Measurements from ENCODE around the gene UTP3. TPM values are rescaled to one million over a fixed set of nuclear protein-coding genes. Genes with fewer than 3 reads are reported as not detected.
A peak's percentile ranks its signal among the peaks of the same experiment; 100 is the strongest.
"Not testable (repeated sequence)": the region's sequence is repeated elsewhere in the genome, so short reads cannot be mapped to it uniquely, and the experiment has no call there.

The UTP3 gene
- polyA plus RNA-seq (2013, experiment 1 of 2) = 29.3 TPM
- polyA plus RNA-seq (2013, experiment 2 of 2) = 29.9 TPM

DNA sequence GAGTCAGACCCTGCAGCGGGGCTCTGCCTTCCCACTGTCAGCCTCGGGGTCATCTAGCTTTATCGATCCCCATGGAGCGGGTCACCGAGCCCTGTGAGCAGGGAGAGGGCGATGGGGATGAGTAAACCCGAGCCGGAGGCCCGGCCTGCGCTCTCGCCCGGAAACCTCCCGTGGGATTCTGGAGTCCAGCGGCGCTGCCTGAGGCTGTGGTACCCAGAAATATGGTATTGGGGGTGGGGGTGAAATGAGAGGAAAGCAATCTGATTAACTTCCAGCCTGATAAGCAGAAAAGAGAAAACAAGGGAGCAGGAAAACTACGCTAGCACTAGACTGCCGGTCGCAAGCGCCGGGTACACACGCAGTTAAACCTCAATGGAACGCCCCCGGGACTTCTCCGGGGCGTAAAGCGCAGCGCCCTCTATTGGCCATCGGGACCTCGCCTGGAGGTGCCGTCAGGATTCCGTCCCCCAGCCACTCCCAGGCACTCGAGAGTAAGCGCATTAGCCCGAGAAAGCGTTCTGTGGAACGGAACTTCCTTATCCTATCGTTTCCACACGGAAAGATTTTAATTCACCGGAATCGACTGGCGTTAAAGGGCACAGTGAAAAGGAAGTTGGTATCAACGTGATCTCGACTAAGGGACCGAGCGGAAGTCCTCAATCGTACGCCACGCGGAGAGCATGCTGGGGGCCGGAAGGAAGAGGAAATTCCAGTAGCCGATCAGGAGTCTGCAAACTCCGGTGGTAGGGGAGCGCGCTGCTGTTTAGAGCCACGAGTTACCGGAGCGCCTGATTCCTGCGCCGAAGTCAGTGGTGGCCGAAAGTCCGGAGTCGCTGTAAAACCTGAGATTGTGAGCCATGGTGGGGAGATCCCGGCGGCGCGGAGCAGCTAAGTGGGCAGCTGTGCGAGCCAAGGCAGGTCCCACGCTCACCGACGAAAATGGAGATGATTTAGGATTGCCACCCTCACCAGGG, at the start of gene UTP3:
Gene UTP3 (plus strand): TSS at position 712 of the 974 bp plus-strand sequence. CDS start 146 bp downstream, at position 858.
- H3K14ac ChIP-seq (ENCODE audit: low read length) = peak within 1 kb of the TSS; percentile 25
- H3K36me3 ChIP-seq (replicated peaks in 1 of 2; ENCODE audit: control insufficient read depth in 2 of 2, insufficient read depth in 2 of 2, low read length in 2 of 2) = peaks cover 4 to 37% of the 10 kb centered on the region in 2 donors
- peaks cover 0 to 2% of the 10 kb centered on the region in 2 donors for H3K9me3 ChIP-seq (replicated peaks in 1 of 2; ENCODE audit: control insufficient read depth in 2 of 2, insufficient read depth in 1 of 2, low read depth in 1 of 2, low read length in 2 of 2)
- peak within 1 kb of the TSS; percentile 30 for H2BK5ac ChIP-seq (ENCODE audit: low read length)
- H3K27ac ChIP-seq (replicated peaks; ENCODE audit: low read length) = peak within 1 kb of the TSS; percentile 86
- H2BK15ac ChIP-seq (ENCODE audit: low read length) = peak within 1 kb of the TSS; percentile 85
- peak within 1 kb of the TSS; percentile 7 for H2BK12ac ChIP-seq (ENCODE audit: low read length)
- H3K9ac ChIP-seq (ENCODE audit: low read depth, low read length, poor library complexity) = peak within 1 kb of the TSS; percentile 98
- peak within 1 kb of the TSS; percentile 75 for H3K4me2 ChIP-seq (ENCODE audit: insufficient read depth, low read length, poor library complexity, severe bottlenecking)
- peak; percentile 96 for DNase-seq (ENCODE audit: low spot score)
- no peak within 1 kb of the TSS for H2BK120ac ChIP-seq (ENCODE audit: low read depth, low read length)
- peaks cover 4% of the 10 kb centered on the region for H3K79me1 ChIP-seq (ENCODE audit: low read depth, low read length)
- peak within 1 kb of the TSS; percentile 98 for H3K18ac ChIP-seq (ENCODE audit: low read length)
- H2AK5ac ChIP-seq (ENCODE audit: low read depth, low read length) = peak within 1 kb of the TSS; percentile 64
- H3K4me1 ChIP-seq (ENCODE audit: control insufficient read depth in 2 of 2, insufficient read depth in 1 of 2, low read depth in 1 of 2, low read length in 2 of 2) = peaks cover 3 to 12% of the 10 kb centered on the region in 2 donors
- no peaks in the 10 kb centered on the region for H3K27me3 ChIP-seq (ENCODE audit: control insufficient read depth in 3 of 3, insufficient read depth in 3 of 3, low read depth in 1 of 3, low read length in 3 of 3)
- H3K4ac ChIP-seq (ENCODE audit: low read length) = no peak within 1 kb of the TSS
- peak within 1 kb of the TSS; percentile 94 for H2AFZ ChIP-seq (ENCODE audit: low read length)
- H3K4me3 ChIP-seq (ENCODE audit: low read length in 2 of 2) = peak within 1 kb of the TSS; percentile 89 to 97
- peak within 1 kb of the TSS; percentile 87 for H3K23ac ChIP-seq (ENCODE audit: low read depth, low read length, poor library complexity)
- H4K8ac ChIP-seq (ENCODE audit: low read depth, low read length) = peak within 1 kb of the TSS; percentile 98
- WGBS, 2 donors (ENCODE audit: extremely low coverage in 2 of 2, insufficient read length in 2 of 2, insufficient replicate concordance in 1 of 2) = no CpG with 5 or more reads among the region's 70 CpGs
- peak within 1 kb of the TSS; percentile 61 for H4K91ac ChIP-seq (ENCODE audit: low read depth, low read length, poor library complexity)

GRCh38 chr4:70640192-70640591, 48.1 kb upstream of the UTP3 start:
- DNase-seq (ENCODE audit: low spot score) = no peak
- Histone ChIP-seq H3K9ac (ENCODE audit: low read depth, low read length, poor library complexity) (no peak overlapping the region), H2BK15ac (ENCODE audit: low read length) (no peak overlapping the region), H3K4me2 (ENCODE audit: insufficient read depth, low read length, poor library complexity, severe bottlenecking) (no peak overlapping the region), H2BK12ac (ENCODE audit: low read length) (no peak overlapping the region), H3K27me3 (ENCODE audit: control insufficient read depth in 3 of 3, insufficient read depth in 3 of 3, low read depth in 1 of 3, low read length in 3 of 3) (no peaks in the 10 kb centered on the region), H4K91ac (ENCODE audit: low read depth, low read length, poor library complexity) (no peak overlapping the region), H2BK5ac (ENCODE audit: low read length) (no peak overlapping the region), H3K79me1 (ENCODE audit: low read depth, low read length) (no peaks in the 10 kb centered on the region), H4K8ac (ENCODE audit: low read depth, low read length) (no peak overlapping the region), H3K4ac (ENCODE audit: low read length) (no peak overlapping the region), H3K4me1 (ENCODE audit: control insufficient read depth in 2 of 2, insufficient read depth in 1 of 2, low read depth in 1 of 2, low read length in 2 of 2) (no peaks in the 10 kb centered on the region), H3K27ac (replicated peaks; ENCODE audit: low read length) (no peak overlapping the region), H3K4me3 (ENCODE audit: low read length in 2 of 2) (no peak overlapping the region), H2AK5ac (ENCODE audit: low read depth, low read length) (no peak overlapping the region), H3K14ac (ENCODE audit: low read length) (no peak overlapping the region), H2BK120ac (ENCODE audit: low read depth, low read length) (no peak overlapping the region), H3K23ac (ENCODE audit: low read depth, low read length, poor library complexity) (no peak overlapping the region), H2AFZ (ENCODE audit: low read length) (no peak overlapping the region), H3K9me3 (replicated peaks in 1 of 2; ENCODE audit: control insufficient read depth in 2 of 2, insufficient read depth in 1 of 2, low read depth in 1 of 2, low read length in 2 of 2) (no peaks in the 10 kb centered on the region), H3K18ac (ENCODE audit: low read length) (no peak overlapping the region), H3K36me3 (replicated peaks in 1 of 2; ENCODE audit: control insufficient read depth in 2 of 2, insufficient read depth in 2 of 2, low read length in 2 of 2) (no peaks in the 10 kb centered on the region)
- whole genome bisulfite sequencing, 2 donors (ENCODE audit: extremely low coverage in 2 of 2, insufficient read length in 2 of 2, insufficient replicate concordance in 1 of 2) = no CpG with 5 or more reads among the region's 2 CpGs

- not testable (repeated sequence) for H3K27ac ChIP-seq (replicated peaks; ENCODE audit: low read length); H4K8ac ChIP-seq (ENCODE audit: low read depth, low read length); H3K4ac ChIP-seq (ENCODE audit: low read length); H3K79me1 ChIP-seq (ENCODE audit: low read depth, low read length); DNase-seq (ENCODE audit: low spot score); H2BK120ac ChIP-seq (ENCODE audit: low read depth, low read length); H3K9me3 ChIP-seq (replicated peaks in 1 of 2; ENCODE audit: control insufficient read depth in 2 of 2, insufficient read depth in 1 of 2, low read depth in 1 of 2, low read length in 2 of 2); H4K91ac ChIP-seq (ENCODE audit: low read depth, low read length, poor library complexity); H3K18ac ChIP-seq (ENCODE audit: low read length); H3K4me2 ChIP-seq (ENCODE audit: insufficient read depth, low read length, poor library complexity, severe bottlenecking); H2BK5ac ChIP-seq (ENCODE audit: low read length); H2BK15ac ChIP-seq (ENCODE audit: low read length); H3K23ac ChIP-seq (ENCODE audit: low read depth, low read length, poor library complexity); H3K36me3 ChIP-seq (replicated peaks in 1 of 2; ENCODE audit: control insufficient read depth in 2 of 2, insufficient read depth in 2 of 2, low read length in 2 of 2); H2AK5ac ChIP-seq (ENCODE audit: low read depth, low read length); H3K4me1 ChIP-seq (ENCODE audit: control insufficient read depth in 2 of 2, insufficient read depth in 1 of 2, low read depth in 1 of 2, low read length in 2 of 2); H2AFZ ChIP-seq (ENCODE audit: low read length); H3K9ac ChIP-seq (ENCODE audit: low read depth, low read length, poor library complexity); H3K4me3 ChIP-seq (ENCODE audit: low read length in 2 of 2); H3K27me3 ChIP-seq (ENCODE audit: control insufficient read depth in 3 of 3, insufficient read depth in 3 of 3, low read depth in 1 of 3, low read length in 3 of 3); H3K14ac ChIP-seq (ENCODE audit: low read length); H2BK12ac ChIP-seq (ENCODE audit: low read length)
- no CpG with 5 or more reads among the region's 4 CpGs for WGBS, 2 donors (ENCODE audit: extremely low coverage in 2 of 2, insufficient read length in 2 of 2, insufficient replicate concordance in 1 of 2)
Measured at GRCh38 chr4:70650741-70651140, 37.6 kb upstream of the UTP3 start.

- Histone ChIP-seq H3K14ac (ENCODE audit: low read length) (no peak overlapping the region), H3K18ac (ENCODE audit: low read length) (no peak overlapping the region), H3K9ac (ENCODE audit: low read depth, low read length, poor library complexity) (no peak overlapping the region), H3K27me3 (ENCODE audit: control insufficient read depth in 3 of 3, insufficient read depth in 3 of 3, low read depth in 1 of 3, low read length in 3 of 3) (peaks cover 0 to 3% (median 0%) of the 10 kb centered on the region in 3 experiments), H3K4me1 (ENCODE audit: control insufficient read depth in 2 of 2, insufficient read depth in 1 of 2, low read depth in 1 of 2, low read length in 2 of 2) (no peaks in the 10 kb centered on the region), H4K91ac (ENCODE audit: low read depth, low read length, poor library complexity) (no peak overlapping the region), H4K8ac (ENCODE audit: low read depth, low read length) (no peak overlapping the region), H2AK5ac (ENCODE audit: low read depth, low read length) (no peak overlapping the region), H3K79me1 (ENCODE audit: low read depth, low read length) (no peaks in the 10 kb centered on the region), H3K23ac (ENCODE audit: low read depth, low read length, poor library complexity) (no peak overlapping the region), H2BK5ac (ENCODE audit: low read length) (no peak overlapping the region), H2BK12ac (ENCODE audit: low read length) (no peak overlapping the region), H3K4me2 (ENCODE audit: insufficient read depth, low read length, poor library complexity, severe bottlenecking) (no peak overlapping the region), H2BK120ac (ENCODE audit: low read depth, low read length) (no peak overlapping the region), H3K4me3 (ENCODE audit: low read length in 2 of 2) (no peak overlapping the region), H2BK15ac (ENCODE audit: low read length) (no peak overlapping the region), H3K27ac (replicated peaks; ENCODE audit: low read length) (no peak overlapping the region), H3K9me3 (replicated peaks in 1 of 2; ENCODE audit: control insufficient read depth in 2 of 2, insufficient read depth in 1 of 2, low read depth in 1 of 2, low read length in 2 of 2) (no peaks in the 10 kb centered on the region), H2AFZ (ENCODE audit: low read length) (peak overlapping the region; percentile 73), H3K4ac (ENCODE audit: low read length) (no peak overlapping the region), H3K36me3 (replicated peaks in 1 of 2; ENCODE audit: control insufficient read depth in 2 of 2, insufficient read depth in 2 of 2, low read length in 2 of 2) (no peaks in the 10 kb centered on the region)
- peak; percentile 1 for DNase-seq (ENCODE audit: low spot score)
- WGBS, 2 donors (ENCODE audit: extremely low coverage in 2 of 2, insufficient read length in 2 of 2, insufficient replicate concordance in 1 of 2) = no CpG with 5 or more reads among the region's 4 CpGs
Measured at GRCh38 chr4:70651864-70652506, 36.3 kb upstream of the UTP3 start.

Measured in neuronal stem cell (in vitro differentiated cells).